AG04449 (cell line): ENCODE data around the gene JAKMIP1.

Experiments
- CTCF ChIA-PET: fragments of 350-600 bp; formaldehyde crosslinking; extraction: SDS; loops from one replicate; lab custom pipeline; 2021; ENCODE audit warnings: antibody characterized with exemption; lab: Yijun Ruan, JAX
- POLR2A ChIA-PET: fragments of 400-600, 350-600 bp; formaldehyde crosslinking; extraction: SDS; loops from one replicate; lab custom pipeline; 2020; ENCODE audit warnings: antibody characterized with exemption, inconsistent platforms; lab: Yijun Ruan, JAX
- DNase-seq: peaks from one replicate; pipeline ENCODE4 v3.0.0-alpha.2; 2010; ENCODE audit warnings: low read depth, low spot score
- H3K4me3 ChIP-seq: 2 replicates; pipeline ENCODE4 v1.5.1; 2011; ENCODE audit warnings: low read depth, mild to moderate bottlenecking, control low read depth, low read length
- CTCF ChIP-seq: IDR thresholded peaks from one replicate; pipeline ENCODE4 v1.5.1; 2011; ENCODE audit warnings: mild to moderate bottlenecking, moderate library complexity, low read length, control low read depth, inconsistent platforms; ENCODE audit not compliant: insufficient read depth; ENCODE audit errors: missing control alignments

JAKMIP1 gene

GRCh38 chr4:6047130-6047673, 153.1 kb downstream of the JAKMIP1 start:
- no peak for TF ChIP-seq CTCF
- no peak for DNase-seq
- CTCF ChIA-PET: no interaction called here
- no peak overlapping the region for H3K4me3 ChIP-seq
- POLR2A ChIA-PET: no interaction called here

GRCh38 chr4:6046526-6047129, 153.7 kb downstream of the JAKMIP1 start:
- H3K4me3 ChIP-seq: no peak overlapping the region
- no peak for DNase-seq
- no peak for TF ChIP-seq CTCF
- CTCF ChIA-PET: no interaction called here
- POLR2A ChIA-PET: no interaction called here

GRCh38 chr4:6044805-6045204, 155.5 kb downstream of the JAKMIP1 start:
- no peak for DNase-seq
- TF ChIP-seq CTCF: no peak
- CTCF ChIA-PET: interaction anchor here (1.1 kb wide), 1 partner anchor 10 kb away, joined by 3 read pairs; no protein-coding TSS in a partner anchor
- H3K4me3 ChIP-seq: no peak overlapping the region
- POLR2A ChIA-PET: no interaction called here

- CTCF ChIA-PET: interaction anchor here (1.1 kb wide), 1 partner anchor 10 kb away, joined by 3 read pairs; no protein-coding TSS in a partner anchor
- no peak for TF ChIP-seq CTCF
- POLR2A ChIA-PET: no interaction called here
- no peak overlapping the region for H3K4me3 ChIP-seq
- no peak for DNase-seq
These were observed 156.1 kb downstream of the JAKMIP1 start for GRCh38 chr4:6044276-6044675.

GRCh38 chr4:6043843-6044242, 156.5 kb downstream of the JAKMIP1 start:
- DNase-seq: no peak
- H3K4me3 ChIP-seq: no peak overlapping the region
- ChIA-PET POLR2A (no interaction called here), CTCF (interaction anchor here (1.1 kb wide), 1 partner anchor 9 kb away, joined by 3 read pairs; no protein-coding TSS in a partner anchor)
- TF ChIP-seq CTCF: no peak

GRCh38 chr4:6043188-6043587, 157.2 kb downstream of the JAKMIP1 start:
- TF ChIP-seq CTCF: no peak
- ChIA-PET CTCF (interaction anchor here (1.0 kb wide), 1 partner anchor 24 kb away, joined by 3 read pairs; no protein-coding TSS in a partner anchor), POLR2A (no interaction called here)
- H3K4me3 ChIP-seq: no peak overlapping the region
- no peak for DNase-seq
